IgD-negative memory B cell (primary cell): ENCODE results near the gene UBR4. TPM values are rescaled to one million over a fixed set of nuclear protein-coding genes. Genes with fewer than 3 reads are reported as not detected.
"Not testable (repeated sequence)": the region's sequence is repeated elsewhere in the genome, so short reads cannot be mapped to it uniquely, and the experiment has no call there.

Experiments used
- H3K27ac Mint-ChIP-seq, 3 donors: one replicate each; pipeline ENCODE4 v1.8.0; 2020 to 2022; ENCODE audit warnings: mild to moderate bottlenecking in 3 of 3, mixed read lengths in 3 of 3, moderate library complexity in 1 of 3
- H3K27me3 Mint-ChIP-seq: one replicate; pipeline ENCODE4 v1.8.0; 2021; ENCODE audit warnings: mixed read lengths
- H3K36me3 Mint-ChIP-seq: one replicate; pipeline ENCODE4 v1.8.0; 2020; ENCODE audit warnings: mild to moderate bottlenecking, mixed read lengths
- H3K4me1 Mint-ChIP-seq, 3 donors: one replicate each; pipeline ENCODE4 v1.8.0; 2020 to 2022; ENCODE audit warnings: mixed read lengths in 3 of 3, mild to moderate bottlenecking in 1 of 3
- H3K4me3 Mint-ChIP-seq, 4 donors: one replicate each; pipeline ENCODE4 v1.8.0; 2020 to 2022; ENCODE audit warnings: mild to moderate bottlenecking in 4 of 4, mixed read lengths in 4 of 4, moderate library complexity in 3 of 4
- H3K9me3 Mint-ChIP-seq, 3 donors: one replicate each; pipeline ENCODE4 v1.8.0; 2020 to 2021; ENCODE audit warnings: mixed read lengths in 3 of 3, mild to moderate bottlenecking in 1 of 3
- polyA plus RNA-seq: library from polyadenylated mRNA; unstranded; fragments of 300-500 nt; fragmentation: Illumina TruSeq; gene quantifications from one replicate; pipeline ENCODE4 v1.2.3, GENCODE V29; 2021

Gene UBR4
- polyA plus RNA-seq, 1 donor from 2014 or later, result 14.1 TPM

GRCh38 chr1:19186001-19186400 lies 24.1 kb downstream of the UBR4 start:
- no peak overlapping the region for H3K4me3 Mint-ChIP-seq
- H3K4me1 Mint-ChIP-seq, result peaks cover 0 to 3% (median 2%) of the 10 kb centered on the region in 3 donors
- H3K27me3 Mint-ChIP-seq, result no peaks in the 10 kb centered on the region
- no peaks in the 10 kb centered on the region for H3K9me3 Mint-ChIP-seq
- no peak overlapping the region for H3K27ac Mint-ChIP-seq
- H3K36me3 Mint-ChIP-seq, result peaks cover 15% of the 10 kb centered on the region

DNA sequence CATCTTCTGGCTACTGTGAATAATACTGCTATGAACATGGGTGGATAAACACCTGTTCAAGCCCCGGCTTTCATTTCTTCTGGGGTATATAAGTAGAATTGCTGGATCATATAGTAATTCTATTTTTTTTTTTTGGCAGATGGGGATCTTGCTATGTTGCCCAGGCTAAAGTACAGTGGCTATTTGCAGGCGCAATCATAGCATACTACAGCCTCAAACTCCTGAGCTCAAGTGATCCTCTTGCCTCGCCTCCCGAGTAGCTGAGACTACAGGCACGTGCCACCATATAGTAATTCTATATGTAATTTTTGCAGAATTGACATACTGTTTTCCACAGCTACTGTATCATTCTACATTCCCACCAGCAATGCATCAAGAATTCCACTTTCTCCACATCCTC lies 27.8 kb downstream of the UBR4 start:
- no peak overlapping the region for H3K27ac Mint-ChIP-seq
- no peaks in the 10 kb centered on the region for H3K9me3 Mint-ChIP-seq
- peaks cover 8% of the 10 kb centered on the region for H3K36me3 Mint-ChIP-seq
- H3K4me1 Mint-ChIP-seq, result peaks cover 0 to 4% (median 0%) of the 10 kb centered on the region in 3 donors
- no peak overlapping the region for H3K4me3 Mint-ChIP-seq
- H3K27me3 Mint-ChIP-seq, result no peaks in the 10 kb centered on the region

DNA sequence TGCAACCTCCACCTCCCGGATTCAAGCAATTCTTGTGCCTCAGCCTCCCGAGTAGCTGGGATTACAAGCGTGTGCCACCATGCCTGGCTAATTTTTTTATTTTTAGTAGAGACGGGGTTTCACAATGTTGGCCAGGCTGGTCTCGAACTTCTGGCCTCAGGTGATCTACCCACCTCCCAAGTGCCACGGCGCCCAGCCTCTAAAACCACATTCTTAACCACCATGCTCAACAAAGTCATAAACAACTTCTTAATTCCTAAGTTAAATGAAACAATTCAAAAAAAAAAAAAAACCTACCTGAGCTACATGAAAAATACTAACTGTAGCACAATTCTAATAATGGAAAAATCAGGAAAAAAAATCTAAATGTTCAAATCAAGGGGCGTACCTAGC lies 29.8 kb downstream of the UBR4 start:
- not testable (repeated sequence) for H3K4me3 Mint-ChIP-seq, H3K9me3 Mint-ChIP-seq, H3K27me3 Mint-ChIP-seq, H3K4me1 Mint-ChIP-seq, H3K36me3 Mint-ChIP-seq
- peak overlapping the region in 1 of 3 donors; percentile 66 for H3K27ac Mint-ChIP-seq

GRCh38 chr1:19179597-19180264 lies 30.3 kb downstream of the UBR4 start:
- no peaks in the 10 kb centered on the region for H3K27me3 Mint-ChIP-seq
- no peaks in the 10 kb centered on the region for H3K9me3 Mint-ChIP-seq
- peaks cover 0 to 4% (median 0%) of the 10 kb centered on the region in 3 donors for H3K4me1 Mint-ChIP-seq
- H3K4me3 Mint-ChIP-seq, result no peak overlapping the region
- H3K27ac Mint-ChIP-seq, result peak overlapping the region in 2 of 3 donors; percentile 10 to 66
- peaks cover 8% of the 10 kb centered on the region for H3K36me3 Mint-ChIP-seq

- H3K27me3 Mint-ChIP-seq, result no peaks in the 10 kb centered on the region
- peaks cover 0 to 4% (median 0%) of the 10 kb centered on the region in 3 donors for H3K4me1 Mint-ChIP-seq
- H3K4me3 Mint-ChIP-seq, result no peak overlapping the region
- H3K9me3 Mint-ChIP-seq, result no peaks in the 10 kb centered on the region
- H3K27ac Mint-ChIP-seq, result no peak overlapping the region
- peaks cover 8% of the 10 kb centered on the region for H3K36me3 Mint-ChIP-seq
Measured at GRCh38 chr1:19178734-19179398, 31.2 kb downstream of the UBR4 start.

- peaks cover 6% of the 10 kb centered on the region for H3K36me3 Mint-ChIP-seq
- H3K27ac Mint-ChIP-seq, result peak overlapping the region in 1 of 3 donors; percentile 49
- H3K4me3 Mint-ChIP-seq, result no peak overlapping the region
- peaks cover 0 to 5% (median 0%) of the 10 kb centered on the region in 3 donors for H3K4me1 Mint-ChIP-seq
- no peaks in the 10 kb centered on the region for H3K9me3 Mint-ChIP-seq
- H3K27me3 Mint-ChIP-seq, result no peaks in the 10 kb centered on the region
Measured at GRCh38 chr1:19177811-19178210, 32.3 kb downstream of the UBR4 start.

- H3K27me3 Mint-ChIP-seq, result no peaks in the 10 kb centered on the region
- peaks cover 16% of the 10 kb centered on the region for H3K36me3 Mint-ChIP-seq
- H3K27ac Mint-ChIP-seq, result no peak overlapping the region
- no peaks in the 10 kb centered on the region for H3K9me3 Mint-ChIP-seq
- peaks cover 0 to 3% (median 0%) of the 10 kb centered on the region in 3 donors for H3K4me1 Mint-ChIP-seq
- H3K4me3 Mint-ChIP-seq, result no peak overlapping the region
Measured at GRCh38 chr1:19169642-19170041, 40.4 kb downstream of the UBR4 start.

GRCh38 chr1:19167140-19167539 lies 42.9 kb downstream of the UBR4 start:
- no peak overlapping the region for H3K4me3 Mint-ChIP-seq
- H3K9me3 Mint-ChIP-seq, result no peaks in the 10 kb centered on the region
- peak overlapping the region in 1 of 3 donors; percentile 37 for H3K27ac Mint-ChIP-seq
- no peaks in the 10 kb centered on the region for H3K27me3 Mint-ChIP-seq
- H3K36me3 Mint-ChIP-seq, result peaks cover 15% of the 10 kb centered on the region
- H3K4me1 Mint-ChIP-seq, result peaks cover 0 to 2% (median 0%) of the 10 kb centered on the region in 3 donors

- no peak overlapping the region for H3K27ac Mint-ChIP-seq
- peaks cover 0 to 2% (median 0%) of the 10 kb centered on the region in 3 donors for H3K4me1 Mint-ChIP-seq
- H3K27me3 Mint-ChIP-seq, result no peaks in the 10 kb centered on the region
- peaks cover 15% of the 10 kb centered on the region for H3K36me3 Mint-ChIP-seq
- no peak overlapping the region for H3K4me3 Mint-ChIP-seq
- no peaks in the 10 kb centered on the region for H3K9me3 Mint-ChIP-seq
Measured at GRCh38 chr1:19166066-19166465, 44.0 kb downstream of the UBR4 start.

DNA sequence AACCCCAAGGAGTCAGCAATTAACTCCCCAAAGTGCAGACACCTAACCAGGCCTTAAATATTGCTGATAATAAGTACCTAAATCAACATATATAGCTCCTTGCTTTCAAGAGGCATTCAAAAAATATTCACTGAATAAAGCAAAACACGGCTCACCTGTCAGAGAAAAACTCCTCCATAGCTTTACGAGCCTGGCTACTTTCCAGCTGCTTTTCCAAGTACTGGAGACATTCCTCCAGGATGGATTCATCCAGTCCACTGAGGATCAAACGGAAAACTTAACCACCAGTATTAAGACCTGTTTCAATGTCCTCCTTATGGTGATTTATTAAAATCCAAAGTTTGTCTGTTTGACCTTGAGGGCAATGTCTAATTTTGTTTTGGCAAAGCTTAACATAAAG lies 44.6 kb downstream of the UBR4 start:
- Mint-ChIP-seq H3K27me3 (no peaks in the 10 kb centered on the region), H3K4me3 (no peak overlapping the region), H3K4me1 (peaks cover 0 to 2% (median 0%) of the 10 kb centered on the region in 3 donors), H3K36me3 (peaks cover 15% of the 10 kb centered on the region), H3K9me3 (no peaks in the 10 kb centered on the region), H3K27ac (no peak overlapping the region)

DNA sequence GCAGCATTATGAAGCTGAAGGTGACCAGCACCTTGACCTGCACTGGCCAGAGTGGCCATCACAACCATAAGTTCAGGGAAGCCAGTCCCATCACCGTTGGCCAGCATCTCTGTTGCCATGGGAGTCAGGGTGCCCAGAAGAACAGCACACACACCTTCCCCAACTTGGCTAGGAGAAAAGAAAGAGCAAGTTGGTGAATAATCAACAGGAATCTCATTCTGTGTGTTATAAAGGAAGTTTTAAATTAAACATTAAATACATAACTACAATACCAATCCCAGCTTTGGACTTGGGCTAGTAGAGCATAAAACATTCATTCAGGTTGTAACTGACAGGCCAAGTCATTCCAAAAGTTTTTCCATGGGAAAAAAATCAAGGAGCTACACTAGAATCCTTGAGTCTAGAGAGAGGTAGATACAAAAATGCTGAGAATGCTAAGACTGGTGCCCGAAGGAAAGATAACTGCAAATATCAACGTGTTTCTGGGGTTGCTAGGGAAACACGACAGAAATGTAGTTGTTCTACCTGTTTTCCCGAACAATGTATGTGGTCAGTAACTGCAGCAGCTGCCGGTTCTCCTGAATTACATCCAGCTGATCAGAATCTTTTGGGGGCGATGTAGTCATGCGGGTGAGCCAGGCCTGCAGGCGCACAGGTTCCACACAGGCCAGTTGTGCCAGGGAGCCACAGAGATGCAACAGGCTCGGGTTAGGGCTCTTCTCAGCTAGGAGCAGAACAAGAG lies 45.6 kb downstream of the UBR4 start:
- Mint-ChIP-seq H3K27me3 (no peaks in the 10 kb centered on the region), H3K27ac (no peak overlapping the region), H3K4me3 (no peak overlapping the region), H3K9me3 (no peaks in the 10 kb centered on the region), H3K36me3 (peaks cover 12% of the 10 kb centered on the region), H3K4me1 (peaks cover 0 to 2% (median 0%) of the 10 kb centered on the region in 3 donors)

DNA sequence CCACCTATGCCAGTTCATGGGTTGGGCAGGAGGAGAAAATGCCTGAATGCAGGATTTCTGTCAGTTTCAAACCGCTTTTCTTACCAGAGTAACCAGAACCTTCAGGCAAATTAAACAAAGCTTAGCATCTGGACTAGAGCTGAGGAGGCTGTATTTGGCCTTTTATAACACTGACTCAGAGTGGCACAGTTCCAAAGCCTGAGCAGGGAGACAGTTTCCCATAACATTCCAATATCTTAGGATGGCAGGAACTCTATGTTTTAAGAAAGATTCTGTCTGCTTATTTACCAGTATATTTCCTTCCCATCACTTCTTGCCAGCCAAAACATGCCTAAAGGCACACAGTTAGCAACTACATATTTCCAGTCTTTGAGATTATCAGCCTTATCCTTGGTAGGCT lies 46.8 kb downstream of the UBR4 start:
- H3K9me3 Mint-ChIP-seq, result no peaks in the 10 kb centered on the region
- H3K36me3 Mint-ChIP-seq, result peaks cover 10% of the 10 kb centered on the region
- H3K27me3 Mint-ChIP-seq, result no peaks in the 10 kb centered on the region
- peaks cover 0 to 2% (median 0%) of the 10 kb centered on the region in 3 donors for H3K4me1 Mint-ChIP-seq
- H3K4me3 Mint-ChIP-seq, result no peak overlapping the region
- no peak overlapping the region for H3K27ac Mint-ChIP-seq

- peaks cover 0 to 3% (median 0%) of the 10 kb centered on the region in 3 donors for H3K4me1 Mint-ChIP-seq
- no peaks in the 10 kb centered on the region for H3K9me3 Mint-ChIP-seq
- H3K4me3 Mint-ChIP-seq, result no peak overlapping the region
- no peak overlapping the region for H3K27ac Mint-ChIP-seq
- H3K27me3 Mint-ChIP-seq, result no peaks in the 10 kb centered on the region
- H3K36me3 Mint-ChIP-seq, result peaks cover 4% of the 10 kb centered on the region
Measured at GRCh38 chr1:19160831-19161230, 49.2 kb downstream of the UBR4 start.

DNA sequence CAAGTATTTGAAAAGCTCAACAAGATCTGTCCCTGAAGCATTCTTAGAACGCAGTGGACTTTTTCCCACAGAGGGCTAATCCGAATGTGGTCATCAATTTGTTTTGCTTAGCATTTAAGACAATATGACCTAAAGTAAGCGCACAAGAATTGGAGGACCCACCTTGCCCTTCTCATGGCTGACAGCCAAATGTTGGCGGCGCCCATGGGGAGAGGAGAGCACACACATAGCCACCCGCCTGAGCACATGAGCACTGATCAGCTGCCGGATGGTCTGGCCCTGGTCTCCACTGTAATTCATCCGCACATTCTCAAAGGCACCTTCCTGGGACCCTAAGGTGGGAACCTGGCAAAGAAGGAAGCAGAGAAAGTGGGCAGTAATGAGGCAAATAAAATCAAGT lies 52.4 kb downstream of the UBR4 start:
- Mint-ChIP-seq H3K4me1 (peaks cover 0 to 3% (median 0%) of the 10 kb centered on the region in 3 donors), H3K4me3 (no peak overlapping the region)

DNA sequence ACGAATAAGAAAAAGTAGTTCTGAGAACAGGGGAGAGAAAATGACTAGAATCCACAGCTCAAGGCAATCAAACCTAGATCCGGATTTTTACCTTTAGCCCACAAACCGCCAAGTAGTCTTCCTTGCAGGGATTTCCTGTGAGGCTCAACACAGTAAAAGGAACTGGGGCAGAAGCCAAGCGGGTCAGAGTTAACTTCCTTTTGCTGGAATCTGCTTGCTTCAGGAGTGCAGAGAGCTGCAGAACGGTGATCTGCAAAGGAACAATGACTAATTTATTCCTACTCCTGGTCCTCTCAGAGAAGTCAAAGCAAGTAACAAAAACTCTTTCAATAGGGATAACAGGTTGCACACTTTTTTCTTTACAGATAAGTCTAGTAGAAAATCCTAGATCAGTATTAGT lies 53.4 kb downstream of the UBR4 start:
- Mint-ChIP-seq H3K36me3 (peaks cover 9% of the 10 kb centered on the region), H3K4me1 (peaks cover 0 to 3% (median 0%) of the 10 kb centered on the region in 3 donors), H3K4me3 (no peak overlapping the region), H3K27ac (no peak overlapping the region), H3K27me3 (no peaks in the 10 kb centered on the region), H3K9me3 (no peaks in the 10 kb centered on the region)

More for the DNA sequence above, 52.4 kb downstream of the UBR4 start:
- Mint-ChIP-seq H3K27ac (no peak overlapping the region), H3K9me3 (no peaks in the 10 kb centered on the region), H3K36me3 (peaks cover 9% of the 10 kb centered on the region), H3K27me3 (no peaks in the 10 kb centered on the region)
